Stimulated activated CD4-positive, alpha-beta T cell treated with anti-CD3 and anti-CD28 coated beads, Interleukin-15, amount 100 ng/mL, for 1 hour (primary cell): ENCODE results near the gene TSR3.

Source experiments
- DNase-seq, 2 donors: peaks; one replicate each; pipeline ENCODE4 v3.0.0-alpha.2; 2020; ENCODE audit warnings: low read depth in 1 of 2, low spot score in 1 of 2

The TSR3 gene

DNA sequence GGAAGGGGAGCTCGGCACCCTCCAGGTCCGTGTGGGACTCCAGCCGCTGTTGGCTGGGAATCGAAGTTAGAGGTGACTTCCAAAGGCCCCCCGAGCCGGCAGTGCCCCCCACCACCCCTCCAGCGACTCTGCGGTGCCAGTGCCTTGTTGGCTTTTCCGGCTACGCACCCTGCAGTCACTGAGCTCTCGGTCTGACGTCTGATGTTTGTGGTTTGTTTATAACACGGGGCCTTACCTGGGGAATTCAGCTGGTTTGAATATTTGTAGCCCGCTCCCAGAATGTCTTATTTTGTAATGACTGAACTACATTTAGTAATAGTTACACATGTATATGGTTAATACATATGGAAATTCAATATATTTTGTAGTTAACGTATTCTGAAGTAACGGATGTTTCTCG lies 25.3 kb downstream of the TSR3 start:
- DNase-seq = no peak

DNA sequence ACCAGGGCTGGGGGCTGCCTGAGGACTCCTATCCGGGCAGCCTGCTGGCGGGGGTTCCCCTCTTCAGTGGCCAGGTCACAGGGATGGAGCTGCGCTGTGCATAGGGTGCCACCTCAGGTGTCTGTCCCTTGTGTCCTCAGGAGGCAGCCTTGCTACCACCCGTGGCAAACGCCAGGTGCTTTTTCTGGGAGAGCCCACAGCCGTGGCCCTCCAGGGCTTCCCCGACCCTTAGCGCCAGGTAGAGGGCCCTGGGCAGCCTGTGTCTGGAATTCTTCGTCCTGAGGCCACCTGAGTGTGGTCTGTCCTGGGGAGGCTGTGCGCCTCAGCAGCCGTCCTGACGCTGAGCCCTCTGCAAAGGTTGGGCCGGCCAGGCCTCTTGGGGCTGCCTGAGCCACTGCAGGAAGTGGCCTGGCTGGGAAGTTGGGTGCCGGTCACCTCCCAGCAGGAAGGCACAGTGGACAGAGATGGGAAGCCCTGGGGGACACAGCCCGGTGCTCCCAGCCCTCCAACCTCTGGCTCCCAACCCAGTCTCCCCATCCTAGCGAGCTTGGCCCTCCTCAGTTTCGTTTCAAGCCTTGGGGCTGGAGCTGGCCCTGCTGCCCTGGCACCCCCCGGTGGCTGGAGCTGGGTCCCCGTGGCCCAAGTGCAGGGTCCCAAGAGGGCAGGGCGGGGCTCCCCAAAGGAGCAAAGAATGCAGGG lies 25.9 kb downstream of the TSR3 start:
- no peak for DNase-seq

DNA sequence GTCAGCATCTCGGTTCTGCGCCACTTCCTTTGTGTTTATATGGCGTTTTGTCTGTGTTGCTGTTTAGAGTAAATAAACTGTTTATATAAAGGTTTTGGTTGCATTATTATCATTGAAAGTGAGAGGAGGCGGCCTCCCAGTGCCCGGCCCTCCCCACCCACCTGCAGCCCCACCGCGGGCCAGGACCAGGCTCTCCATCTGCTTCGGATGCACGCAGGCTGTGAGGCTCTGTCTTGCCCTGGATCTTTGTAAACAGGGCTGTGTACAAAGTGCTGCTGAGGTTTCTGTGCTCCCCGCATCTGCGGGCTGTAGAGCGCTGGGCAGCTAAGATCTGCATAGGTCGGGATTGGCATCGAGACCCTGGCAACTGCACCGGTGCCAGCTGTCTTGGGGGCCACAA lies 26.4 kb downstream of the TSR3 start:
- no peak for DNase-seq

DNA sequence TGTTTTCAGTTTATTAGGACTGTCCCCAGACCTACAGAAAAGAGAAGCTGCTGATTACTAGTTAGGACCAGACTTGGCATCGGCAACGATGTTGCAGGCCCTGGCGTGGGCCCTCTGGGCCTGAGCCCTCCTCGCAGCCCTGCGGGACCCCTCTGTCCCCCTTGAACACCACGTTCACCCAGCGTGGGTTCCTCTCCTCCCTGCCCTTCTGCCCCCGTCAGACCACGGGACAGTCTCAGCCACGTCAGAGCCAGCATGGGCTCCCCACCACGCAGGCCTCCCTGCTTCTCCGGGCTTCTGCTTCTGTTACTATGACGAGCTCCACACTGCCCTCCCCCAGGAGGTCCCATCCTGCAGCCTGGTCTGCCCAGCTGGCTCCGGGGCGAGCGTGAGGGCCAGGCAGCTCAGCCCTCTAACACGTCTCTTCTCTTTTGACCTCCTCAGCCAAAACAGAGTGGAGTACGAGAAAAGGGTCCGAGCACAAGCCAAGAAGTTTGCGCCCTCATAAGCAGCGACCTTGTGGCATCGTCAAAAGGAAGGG lies 27.3 kb downstream of the TSR3 start:
- DNase-seq = no peak

DNA sequence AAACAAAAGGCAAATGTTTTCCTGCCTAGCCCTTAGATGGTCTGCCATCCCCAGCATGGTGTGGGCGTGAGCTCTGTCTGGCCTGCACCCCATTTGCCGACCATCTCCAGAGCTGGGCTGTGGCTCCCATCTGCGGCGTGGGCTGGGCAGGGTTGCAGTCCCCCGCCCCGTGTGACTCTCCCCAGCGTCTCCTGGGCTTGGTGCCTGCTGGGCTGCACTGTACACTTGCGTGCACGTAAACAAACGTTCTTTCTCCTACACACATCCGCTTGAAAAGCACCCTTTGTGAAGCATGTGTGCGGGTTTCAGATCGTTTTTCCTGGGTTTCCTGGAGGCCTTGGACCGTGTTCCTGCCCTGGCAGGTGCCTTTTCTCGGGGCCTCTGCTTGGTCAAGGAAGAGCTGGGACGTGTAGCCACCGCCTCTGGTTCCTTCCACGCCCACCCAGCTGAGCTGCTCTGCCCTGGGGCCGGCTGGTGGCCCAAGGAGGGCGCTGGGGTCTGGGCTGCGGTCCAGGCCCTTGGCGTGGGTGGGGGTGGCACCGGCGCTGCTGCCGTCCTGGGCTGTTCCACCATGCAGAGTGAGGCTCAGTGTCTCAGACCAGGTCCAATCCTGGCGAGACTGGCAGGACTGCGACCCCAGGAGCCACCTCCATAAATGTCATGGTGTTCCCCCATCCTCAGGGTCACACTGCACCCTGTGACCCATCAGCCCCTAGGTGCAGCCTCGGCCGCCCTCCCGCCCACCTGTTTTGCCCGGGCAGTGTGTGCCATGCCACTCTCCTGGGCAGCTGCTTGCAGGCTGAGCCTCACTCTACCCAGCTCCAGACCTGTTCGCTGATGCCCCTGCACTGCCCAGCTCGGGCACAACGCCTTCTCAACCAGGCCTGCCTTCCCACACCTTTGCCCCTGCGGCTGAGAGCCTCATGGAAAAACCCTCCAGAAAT lies 28.1 kb downstream of the TSR3 start:
- no peak for DNase-seq

DNA sequence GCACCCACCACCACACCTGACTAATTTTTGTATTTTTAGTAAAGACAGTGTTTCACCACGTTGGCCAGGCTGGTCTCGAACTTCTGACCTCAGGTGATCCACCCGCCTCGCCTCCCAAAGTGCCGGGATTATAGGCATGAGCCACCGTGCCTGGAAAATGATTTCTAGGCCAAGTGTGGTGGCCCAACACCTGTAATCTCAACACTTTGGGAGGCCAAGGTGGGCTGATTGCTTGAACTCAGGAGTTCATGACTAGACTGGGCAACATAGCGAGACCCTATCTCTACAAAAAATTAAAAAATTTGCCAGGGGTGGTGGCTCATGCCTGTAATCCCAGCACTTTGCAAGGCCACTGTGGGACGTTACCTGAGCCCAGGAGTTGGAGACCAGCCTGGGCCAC lies 29.3 kb downstream of the TSR3 start:
- no peak for DNase-seq

DNA sequence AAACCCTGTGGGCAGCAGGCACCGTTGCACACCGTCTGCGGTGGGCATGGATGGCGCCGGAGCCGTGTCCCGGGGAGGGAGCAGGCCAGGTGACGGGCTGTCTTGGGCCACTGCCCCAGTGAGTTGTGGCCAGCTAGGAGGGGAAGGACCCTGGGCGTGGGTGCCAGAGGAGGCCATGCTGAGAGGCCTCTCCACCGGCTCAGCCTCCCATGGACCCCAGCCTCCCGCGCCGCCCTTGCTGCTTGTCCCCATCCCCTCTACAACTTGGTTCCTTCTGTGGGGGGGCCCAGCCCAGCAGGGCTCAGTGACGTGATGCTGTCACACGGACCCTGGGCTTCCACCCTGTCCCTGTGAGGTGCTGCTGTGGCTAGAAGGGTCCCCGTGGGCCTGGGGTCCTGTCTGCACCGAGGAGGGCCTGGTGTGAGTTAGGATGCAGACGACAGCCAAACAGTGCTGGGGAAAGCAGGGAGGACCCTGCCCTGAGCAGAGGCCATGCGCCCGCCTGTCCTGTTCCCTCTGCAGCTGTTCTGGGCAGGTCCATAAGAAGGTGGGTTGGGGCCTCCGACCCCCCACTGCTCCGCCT lies 30.9 kb downstream of the TSR3 start:
- no peak for DNase-seq

DNA sequence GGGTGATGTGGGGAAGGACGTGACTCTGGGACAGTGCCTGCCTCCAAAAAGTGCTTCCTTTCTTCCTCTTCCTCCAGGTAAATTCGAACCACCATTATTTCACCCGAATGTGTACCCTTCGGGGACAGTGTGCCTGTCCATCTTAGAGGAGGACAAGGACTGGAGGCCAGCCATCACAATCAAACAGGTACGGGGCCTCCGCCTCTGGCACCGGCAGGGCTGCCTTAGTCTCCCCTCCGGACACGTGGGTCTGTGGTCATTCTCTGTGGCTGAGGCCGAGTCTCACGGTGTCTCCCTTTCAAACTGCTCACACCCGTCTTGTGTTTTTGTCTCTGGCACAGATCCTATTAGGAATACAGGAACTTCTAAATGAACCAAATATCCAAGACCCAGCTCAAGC lies 31.6 kb downstream of the TSR3 start:
- no peak for DNase-seq

DNA sequence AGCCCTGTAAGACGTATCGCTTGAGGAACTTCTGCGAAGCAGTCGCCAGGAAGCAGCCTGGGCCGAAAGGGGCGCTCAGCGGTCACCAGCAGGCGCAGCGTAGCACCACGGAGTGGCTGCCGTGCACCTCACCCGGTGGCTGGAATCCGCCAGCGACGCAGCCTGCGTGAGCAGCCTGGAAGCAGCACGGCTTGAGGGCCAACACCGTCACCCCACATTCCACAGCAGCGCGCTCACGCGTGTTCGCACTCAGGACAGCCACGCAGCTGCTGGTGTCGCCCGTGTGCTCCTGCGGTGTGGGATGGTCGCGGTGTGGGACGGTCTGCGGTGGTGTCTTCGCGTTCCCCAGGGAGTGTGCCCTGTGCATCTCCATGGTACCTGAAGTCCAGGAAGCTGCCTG lies 32.6 kb downstream of the TSR3 start:
- no peak for DNase-seq

DNA sequence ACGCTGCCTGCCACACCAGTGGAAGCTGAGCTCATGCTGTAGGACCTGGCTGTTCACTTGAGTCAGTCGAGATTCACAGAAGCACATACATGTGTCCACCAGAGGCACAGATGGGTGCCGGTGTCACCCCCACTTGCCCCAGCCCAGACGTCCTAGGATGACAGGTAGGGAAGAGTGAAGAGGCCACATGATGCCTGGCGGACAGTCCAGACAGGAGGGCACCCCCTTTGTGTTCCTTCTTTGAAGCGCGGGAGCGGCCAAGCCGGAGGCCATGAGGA lies 33.5 kb downstream of the TSR3 start:
- no peak for DNase-seq

DNA sequence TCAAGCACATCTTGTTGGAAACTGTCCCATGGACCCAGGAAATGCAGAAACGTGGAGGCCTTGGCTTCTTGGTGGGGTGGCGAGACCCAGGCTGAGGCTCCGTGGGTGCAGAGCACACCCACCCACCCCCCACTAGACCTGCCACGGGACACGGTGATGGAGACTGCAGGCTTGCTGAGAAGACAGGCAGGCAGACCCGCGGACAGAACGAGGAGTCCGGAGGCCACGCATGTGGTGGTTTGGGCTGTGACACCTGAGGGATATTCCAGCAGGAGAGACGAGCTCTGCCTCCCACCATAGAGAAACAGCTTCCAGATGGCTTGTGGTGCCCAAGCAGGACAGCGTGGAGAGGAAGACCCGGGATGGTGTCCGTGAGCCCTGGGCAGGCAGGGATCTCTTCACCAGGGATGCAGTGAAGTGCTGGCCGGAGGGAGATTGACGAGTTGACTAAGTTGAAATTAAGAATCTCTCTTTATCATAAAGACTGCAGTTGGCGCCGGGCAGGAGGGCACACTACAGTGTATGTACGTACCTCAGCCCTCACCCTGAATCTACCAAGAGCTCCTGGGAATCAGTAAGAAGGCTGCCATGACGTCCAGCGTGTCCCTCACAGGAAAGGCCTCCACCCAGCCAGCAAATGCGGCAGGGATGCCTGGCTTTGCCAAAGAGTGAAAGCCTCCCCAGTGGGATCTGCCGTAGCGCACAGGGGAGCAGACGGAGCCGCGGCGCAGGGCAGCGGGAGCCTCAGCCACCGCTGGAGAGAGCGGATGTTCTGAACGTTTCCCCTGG lies 34.0 kb downstream of the TSR3 start:
- no peak for DNase-seq

DNA sequence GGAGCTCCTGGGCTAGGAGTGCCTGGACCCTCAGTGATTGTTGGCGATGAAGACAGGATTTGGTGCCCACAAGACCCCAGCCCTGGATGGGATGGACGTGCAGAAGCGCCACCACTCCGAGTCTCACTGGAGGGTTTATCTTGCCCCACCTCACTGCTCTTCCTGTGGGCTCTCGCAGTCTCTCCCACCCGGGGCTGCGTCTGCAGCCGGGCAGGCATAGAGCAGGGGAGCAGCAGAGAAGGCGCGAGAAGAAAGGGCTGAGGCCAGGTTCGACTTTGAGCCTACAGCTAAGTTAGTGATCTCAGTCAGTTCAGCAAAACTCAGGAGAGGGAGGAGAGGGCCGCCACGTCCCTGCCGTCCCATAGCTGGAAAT lies 35.7 kb downstream of the TSR3 start:
- no peak for DNase-seq

DNA sequence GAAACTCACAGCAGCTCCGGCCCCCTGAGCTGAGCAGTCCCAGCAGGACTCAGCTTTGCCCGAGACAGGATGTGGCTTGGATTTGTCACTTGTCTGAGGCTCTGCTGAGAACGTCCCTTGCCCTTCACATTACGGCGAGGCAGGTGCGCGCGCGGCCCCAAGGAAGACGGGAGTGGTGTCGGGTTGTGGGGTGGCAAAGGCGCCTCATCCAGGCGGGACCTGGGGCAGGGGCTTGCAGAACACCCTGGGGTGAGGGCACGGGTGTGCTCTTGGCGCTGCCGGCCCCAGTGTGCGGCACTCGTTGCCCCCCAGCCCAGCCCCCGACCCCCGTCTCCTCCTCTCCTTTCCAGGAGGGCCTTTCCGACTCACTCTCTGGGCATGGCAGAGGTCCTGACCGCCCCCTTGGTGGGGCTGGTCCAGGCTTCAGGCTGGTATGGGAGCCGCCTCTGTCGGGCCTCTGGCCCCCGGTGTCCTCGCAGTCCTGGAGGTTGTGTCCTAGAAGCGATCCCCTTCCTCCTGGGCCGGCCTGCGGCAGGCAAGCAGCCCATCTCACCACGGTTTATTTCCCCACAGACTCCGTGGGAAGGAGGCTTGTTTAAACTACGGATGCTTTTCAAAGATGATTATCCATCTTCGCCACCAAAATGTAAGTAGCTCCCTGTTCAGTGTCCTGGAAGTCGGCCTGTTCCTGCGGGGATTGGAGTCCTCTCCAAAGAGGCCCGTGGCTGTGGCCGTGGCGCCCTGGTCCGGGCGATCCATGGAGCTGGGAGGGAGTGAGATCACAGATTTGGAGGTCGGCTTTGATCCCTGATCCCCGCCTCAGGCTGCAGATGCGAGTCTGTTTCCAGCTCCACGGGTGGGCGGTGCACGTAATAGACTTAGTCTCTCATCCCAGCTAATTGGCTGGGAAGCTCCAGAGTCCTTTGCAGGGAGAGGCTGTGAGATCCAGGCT lies 36.3 kb downstream of the TSR3 start:
- DNase-seq = no peak

DNA sequence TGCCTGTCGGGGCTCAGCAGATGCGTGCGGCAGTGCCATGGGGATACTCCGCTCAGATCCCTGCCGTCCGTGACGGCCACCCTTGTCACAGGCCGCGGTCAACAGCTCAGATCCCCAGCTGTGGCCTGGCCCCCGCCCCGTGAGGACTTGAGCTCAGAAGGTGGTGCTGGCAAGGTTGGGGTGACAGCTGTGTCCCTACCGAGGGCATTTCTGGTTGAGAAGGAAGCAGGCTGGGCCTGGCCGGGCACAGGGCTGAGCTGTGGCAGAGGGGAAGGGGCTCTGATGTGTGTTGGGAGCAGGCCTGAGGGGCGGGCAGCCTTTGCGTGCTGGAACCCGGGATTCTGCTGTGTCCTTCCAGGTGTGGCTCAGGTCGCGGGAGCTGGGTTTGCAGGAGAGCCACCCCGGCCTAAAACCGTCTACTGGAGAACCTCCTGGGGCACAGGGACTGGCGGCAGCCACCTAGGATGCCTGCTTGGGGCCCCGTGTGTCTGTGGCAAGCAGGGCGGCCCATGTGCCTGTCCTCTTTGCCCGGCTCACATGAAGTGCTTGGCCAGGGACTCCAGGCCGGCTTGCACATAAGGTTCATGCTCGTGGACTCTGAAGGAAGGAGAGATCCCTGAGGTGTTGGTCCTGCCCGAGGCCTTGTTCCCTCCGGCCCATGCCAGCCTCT lies 37.1 kb downstream of the TSR3 start:
- no peak for DNase-seq

DNA sequence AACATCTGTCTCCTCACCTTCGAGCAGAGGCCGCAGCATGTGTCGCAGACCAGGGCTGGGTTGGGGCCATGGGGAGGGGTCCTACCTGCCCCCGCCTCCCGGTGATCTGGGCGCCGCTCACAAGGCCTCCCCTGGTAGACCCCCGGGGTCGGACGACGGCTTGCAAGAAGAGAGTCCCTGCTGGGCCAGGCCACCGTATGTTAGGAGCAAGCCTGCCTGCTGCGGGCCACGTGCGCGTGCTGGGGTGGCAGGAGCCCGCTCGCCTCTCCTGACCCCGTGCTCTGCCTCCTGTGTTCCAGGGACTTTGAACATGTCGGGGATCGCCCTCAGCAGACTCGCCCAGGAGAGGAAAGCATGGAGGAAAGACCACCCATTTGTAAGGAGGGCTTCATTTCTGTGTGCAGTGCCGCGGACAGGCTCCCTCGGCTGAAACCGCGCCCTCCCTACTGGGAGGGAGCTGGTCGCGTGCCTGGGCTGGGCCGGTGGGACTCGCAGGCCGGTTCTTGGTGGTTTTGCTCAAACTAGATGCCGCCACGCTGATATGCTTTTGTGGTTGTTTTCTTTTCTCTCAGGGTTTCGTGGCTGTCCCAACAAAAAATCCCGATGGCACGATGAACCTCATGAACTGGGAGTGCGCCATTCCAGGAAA lies 37.8 kb downstream of the TSR3 start:
- no peak for DNase-seq

DNA sequence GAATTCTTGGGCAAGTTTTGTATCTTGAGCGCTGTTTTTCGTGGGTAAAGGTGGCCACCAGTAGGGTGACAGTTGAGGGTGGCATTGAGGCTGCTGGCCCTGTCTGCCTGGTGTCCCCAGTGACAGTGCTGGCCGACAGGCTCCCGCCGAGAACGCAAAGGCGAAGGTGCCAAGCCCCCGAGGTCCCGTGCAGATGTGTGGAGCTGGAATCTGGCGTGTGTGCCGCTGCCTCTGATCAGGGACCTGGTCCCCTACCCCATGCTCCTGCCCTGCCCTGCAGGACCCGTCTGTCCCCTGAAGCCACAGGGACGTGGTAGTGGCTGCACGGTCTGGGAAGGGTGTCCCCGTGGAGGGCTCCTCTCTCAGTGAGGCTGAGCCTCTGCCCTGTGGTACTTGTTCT lies 38.8 kb downstream of the TSR3 start:
- no peak for DNase-seq

DNA sequence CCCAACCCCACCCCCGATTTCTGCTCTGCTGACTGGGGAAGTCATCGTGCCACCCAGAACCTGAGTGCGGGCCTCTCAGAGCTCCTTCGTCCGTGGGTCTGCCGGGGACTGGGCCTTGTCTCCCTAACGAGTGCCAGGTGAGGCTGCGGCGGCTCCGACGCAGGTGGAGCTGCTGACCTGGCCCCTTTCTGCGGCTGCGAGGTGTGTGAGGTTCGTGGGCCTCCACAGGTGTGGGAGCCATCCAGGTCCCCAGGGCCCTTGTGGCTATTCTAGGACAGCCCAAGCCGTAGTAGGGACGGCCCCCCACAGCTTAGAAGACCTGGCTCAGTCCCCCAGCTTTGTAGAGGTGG lies 39.2 kb downstream of the TSR3 start:
- no peak for DNase-seq

DNA sequence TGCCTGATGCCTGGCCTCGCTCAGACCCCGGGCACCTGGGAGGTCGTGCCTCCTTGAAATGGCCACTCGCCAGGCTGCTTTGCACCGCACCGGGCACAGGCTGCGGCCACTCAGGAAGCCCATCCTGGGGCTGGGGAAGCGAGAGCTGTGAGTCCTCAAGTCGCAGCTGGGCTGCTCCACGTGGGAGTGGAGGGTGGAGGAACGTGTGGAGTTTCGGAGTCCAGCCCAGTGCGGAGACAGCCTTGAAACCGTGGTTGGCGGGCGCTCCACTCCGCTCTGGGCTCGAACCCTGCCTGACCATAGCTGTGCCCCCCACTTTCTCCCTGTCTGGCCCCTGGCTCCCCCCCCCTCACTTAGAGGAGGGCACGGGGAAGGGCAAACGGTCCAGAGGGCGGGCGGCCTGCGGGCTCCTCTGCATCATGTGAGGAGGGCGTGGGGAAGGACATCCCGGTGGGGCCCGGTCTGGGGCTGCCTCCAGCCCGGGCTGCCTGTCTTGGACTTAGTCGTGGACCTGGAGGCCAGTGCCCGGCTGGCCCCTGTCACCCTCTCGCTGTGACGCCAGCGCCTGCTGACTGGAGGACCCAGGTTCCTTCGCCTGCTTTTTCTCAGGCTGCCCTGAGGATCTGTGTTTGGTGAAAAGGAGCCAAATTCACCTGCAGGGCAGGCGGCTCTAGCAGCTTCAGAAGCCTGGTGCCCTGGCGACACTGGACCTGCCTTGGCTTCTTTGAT lies 39.8 kb downstream of the TSR3 start:
- no peak for DNase-seq
